GM19455 (cell line): ENCODE results near the gene PRDM16.

Experiments used
- ATAC-seq: cut with Tn5 transposase; IDR thresholded peaks from one replicate; pipeline ENCODE4 v1.9.1; 2021; ENCODE audit not compliant: unreplicated experiment

The PRDM16 gene

DNA sequence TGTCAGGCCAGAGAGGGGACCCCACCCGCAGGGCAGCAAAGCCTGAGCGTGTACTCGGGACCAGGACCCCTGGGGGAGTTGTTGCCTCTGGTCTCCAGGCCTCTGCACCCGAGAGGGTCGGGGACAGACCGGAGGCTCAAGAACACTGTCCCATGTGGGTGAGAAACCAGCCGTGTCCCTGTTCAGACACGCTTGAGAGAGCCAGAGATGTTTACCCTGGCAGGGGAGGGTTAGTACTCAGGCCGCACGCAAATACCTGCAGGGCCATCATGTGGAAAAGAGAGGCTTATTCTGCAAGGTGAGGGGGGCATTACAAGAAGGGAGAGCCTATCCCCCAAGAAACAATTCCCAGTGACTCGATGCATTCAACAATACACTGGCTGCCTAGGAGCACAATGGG, 311.5 kb downstream of the PRDM16 start:
- no peak for ATAC-seq

DNA sequence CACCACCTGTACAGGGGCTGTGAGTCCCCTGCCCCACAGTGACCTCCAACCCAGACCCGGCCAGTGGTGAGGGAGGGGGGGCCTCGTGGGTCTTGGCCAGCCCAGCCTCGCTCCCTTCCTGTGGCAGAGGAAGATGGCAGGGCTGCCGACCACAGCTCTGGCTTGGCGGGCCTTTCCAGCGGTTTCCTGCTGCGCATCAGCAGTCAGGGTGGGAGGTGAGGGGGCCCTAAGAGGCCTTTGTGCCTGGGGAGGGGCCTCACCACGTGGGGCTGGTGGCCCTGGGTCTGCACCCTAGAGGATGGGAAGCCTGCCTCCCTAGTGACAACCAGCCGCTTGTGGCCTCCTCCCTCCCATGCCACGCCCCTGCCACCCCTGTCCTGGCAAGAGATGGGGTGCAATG, 312.9 kb downstream of the PRDM16 start:
- no peak for ATAC-seq

DNA sequence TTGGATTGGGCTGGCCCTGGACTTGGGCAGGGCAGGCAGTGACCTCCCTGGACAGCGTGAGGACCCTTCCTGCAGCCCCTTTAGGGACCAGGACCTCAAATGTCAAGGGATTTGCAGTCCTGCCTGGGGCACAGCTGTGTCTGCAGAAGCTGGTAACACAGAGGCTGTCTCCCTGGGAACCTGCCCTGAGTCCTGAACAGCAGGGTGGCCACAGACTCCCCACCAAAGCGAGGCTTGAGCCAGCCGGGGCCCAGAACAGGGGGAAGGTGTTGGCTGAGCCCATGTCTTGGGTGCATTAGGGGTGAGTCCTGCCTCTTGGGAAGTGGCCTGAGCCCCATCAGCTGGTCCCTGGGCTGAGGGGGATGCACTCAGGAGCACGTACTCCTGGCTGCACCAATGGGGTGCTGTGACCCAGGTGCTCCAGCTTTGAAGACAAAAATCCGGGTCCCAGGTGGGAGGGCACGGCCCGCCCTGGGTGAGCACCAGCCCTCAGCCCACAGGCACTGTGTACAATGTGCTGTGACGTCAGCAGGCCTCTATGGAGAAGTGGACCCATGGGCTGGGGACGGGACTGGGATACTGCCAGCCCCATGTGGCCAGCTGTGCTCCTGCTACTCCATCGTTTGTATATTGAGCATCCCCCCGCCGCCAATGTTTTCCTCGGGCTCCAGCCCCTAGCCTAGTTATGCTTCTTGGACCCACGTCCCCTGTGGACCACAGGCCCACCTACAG, 313.5 kb downstream of the PRDM16 start:
- no peak for ATAC-seq

DNA sequence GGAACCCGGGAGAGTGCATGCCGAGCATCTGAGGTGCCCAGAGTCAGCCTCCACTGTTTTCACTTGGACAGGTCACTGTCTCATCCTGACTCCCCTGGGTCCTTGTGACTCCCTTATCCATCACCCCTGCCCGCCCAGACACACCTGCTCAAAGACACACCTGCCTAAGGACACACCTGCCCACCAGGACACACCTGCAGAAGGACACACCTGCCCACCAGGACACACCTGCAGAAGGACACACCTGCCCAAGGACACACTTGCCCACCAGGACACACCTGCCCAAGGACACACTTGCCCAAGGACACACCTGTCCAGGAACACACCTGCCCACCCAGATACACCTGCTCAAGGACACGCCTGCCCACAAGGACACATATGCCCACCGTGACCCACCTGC, 314.7 kb downstream of the PRDM16 start:
- no peak for ATAC-seq

DNA sequence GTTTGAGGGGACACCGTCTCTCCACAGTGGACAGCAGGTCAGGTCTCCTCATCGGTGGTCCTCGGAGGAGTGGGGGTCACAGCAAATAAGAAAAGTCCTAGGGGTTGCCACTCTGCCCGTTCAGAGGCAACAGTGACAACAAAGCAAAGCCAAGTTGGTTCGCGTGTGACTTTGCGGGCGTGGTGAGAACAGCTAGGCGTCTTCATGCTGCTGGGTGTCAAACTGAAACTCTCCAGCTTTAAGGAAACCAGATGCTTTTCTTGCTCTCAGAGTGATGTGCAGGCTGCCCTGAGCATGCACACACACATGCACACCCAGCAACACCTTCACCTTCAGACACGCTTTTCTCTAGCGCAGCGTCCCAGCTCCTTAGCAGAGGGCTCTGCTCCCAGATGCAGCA, 315.4 kb downstream of the PRDM16 start:
- no peak for ATAC-seq

DNA sequence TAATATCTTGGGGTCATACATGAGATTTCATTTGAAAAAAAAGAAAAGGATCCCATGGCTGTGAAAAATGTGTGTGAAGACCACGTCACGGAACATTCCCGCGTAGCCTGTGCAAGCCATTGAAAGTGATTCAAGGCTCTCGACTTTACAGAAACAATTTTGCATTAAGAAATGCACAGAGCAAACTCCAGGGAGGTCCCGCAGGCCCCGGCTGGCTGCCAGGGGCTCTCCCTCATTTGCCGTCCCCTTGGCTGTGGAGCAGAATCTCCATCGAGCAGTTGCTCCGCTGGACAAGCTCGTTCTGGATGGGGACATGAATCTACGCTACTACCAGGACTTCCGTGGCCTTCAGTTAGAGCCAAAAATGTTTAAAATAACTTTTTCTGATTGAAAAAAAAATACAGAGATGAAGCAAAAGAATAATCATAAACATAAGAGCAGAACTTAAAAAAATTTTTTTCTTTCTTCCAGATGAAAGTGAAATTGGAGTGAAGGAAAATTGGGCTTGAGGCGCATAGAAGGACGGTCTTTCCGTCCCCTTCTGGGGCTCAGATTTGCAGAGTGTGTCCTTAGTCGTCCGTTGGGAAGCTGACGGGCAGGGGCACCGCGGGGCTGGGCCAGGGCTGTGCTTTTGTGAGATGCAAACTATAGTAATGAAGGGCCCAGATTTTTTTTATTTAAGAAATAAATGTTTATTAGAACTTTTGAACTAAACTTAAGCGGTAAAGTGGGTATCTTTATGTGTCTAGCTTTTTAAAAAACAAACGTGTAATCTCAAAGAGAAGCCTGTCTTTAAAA, 317.4 kb downstream of the PRDM16 start:
- ATAC-seq = no peak

DNA sequence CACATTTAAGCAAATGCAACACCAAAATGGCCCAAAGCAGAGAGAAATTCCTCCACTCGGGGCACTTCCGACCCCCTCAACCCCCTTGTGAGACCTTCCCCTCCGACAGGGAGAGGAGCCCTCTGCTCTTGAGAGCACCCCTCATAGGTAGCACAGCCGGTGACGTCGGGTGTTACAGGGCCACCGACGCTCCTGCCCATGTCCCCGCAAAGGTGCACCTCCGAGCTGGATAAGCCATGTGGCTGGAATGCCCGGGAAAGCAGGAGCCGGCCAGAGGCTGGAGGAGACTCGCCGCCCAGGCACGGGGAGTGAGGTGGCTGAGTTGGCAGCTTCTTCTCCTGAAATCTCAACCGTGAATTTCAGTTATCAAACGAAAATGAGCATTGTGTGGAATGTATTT, 318.4 kb downstream of the PRDM16 start:
- ATAC-seq = no peak

DNA sequence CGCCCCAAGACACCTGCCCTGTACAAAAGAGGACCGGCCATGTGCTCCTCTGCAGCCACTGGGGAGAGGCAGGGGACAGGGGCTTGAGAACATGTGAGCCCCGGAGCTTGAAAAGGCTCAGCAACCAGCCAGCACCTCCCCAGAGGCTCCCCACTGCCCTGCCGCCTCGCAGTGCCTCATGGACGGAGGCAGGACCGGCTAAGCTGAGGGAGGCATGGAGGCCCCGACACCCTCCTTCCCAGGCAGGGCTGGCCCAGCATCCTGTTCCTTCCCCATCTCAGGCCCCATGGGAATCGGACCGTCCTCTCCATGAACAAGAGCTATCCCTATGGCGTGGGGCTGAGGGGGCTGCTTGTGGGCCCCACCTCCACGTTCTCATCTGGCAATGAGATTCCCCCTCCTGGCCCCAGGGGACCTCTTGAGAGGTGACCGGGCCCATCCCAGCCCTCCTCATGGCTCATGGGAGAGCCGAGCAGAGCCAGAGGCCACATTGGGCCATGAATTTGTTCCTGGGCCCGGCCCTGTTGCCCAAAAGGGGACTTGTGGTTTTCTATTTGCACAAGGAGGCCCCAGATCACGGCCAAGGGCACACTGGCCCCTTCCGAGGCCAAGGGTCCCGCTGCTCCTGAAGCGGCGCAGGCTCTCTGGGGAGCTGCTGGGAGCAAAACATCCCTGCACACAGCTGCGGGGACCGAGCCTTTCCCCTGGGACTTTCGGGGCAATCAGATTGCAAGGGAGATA, 320.3 kb downstream of the PRDM16 start:
- no peak for ATAC-seq

DNA sequence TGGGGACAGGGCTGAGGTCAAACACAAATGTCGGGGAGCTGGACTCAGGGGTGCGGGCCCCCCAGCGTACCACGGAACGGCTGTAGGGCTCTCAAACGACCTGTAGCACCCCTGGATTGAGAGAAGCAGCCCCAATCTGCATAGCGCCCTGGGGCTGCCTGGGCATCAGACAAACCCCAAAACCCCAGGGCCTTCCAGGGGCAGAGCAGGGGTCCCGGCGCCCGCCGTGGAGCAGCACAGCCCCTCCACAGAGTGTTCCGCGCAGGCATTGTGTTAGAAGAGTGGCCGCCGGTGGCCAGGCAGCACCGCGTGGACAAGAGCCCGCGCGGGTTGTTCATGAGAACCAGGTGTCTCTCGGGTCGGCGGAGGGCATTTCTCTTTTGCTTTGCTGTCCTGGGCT, 321.3 kb downstream of the PRDM16 start:
- ATAC-seq = no peak

DNA sequence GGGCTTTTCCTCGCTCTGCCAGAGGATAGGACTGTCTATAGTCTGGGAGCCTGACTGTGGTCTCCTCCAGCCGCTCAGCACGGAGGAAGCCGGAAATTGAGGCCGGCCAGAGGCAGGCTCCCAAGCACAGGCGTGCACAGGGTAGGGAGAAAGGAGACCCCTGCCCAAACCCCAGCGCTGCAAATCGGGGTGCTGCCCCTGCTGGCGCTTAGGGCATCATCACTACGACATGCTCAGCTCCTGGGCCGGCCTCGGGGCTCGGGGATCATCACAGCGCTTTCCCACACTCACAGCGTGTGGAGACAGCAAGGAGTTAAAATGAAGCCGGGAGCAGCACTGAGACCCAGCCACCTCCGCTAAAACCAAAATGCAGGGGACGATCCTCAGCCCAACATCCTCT, 322.7 kb downstream of the PRDM16 start:
- ATAC-seq = no peak

DNA sequence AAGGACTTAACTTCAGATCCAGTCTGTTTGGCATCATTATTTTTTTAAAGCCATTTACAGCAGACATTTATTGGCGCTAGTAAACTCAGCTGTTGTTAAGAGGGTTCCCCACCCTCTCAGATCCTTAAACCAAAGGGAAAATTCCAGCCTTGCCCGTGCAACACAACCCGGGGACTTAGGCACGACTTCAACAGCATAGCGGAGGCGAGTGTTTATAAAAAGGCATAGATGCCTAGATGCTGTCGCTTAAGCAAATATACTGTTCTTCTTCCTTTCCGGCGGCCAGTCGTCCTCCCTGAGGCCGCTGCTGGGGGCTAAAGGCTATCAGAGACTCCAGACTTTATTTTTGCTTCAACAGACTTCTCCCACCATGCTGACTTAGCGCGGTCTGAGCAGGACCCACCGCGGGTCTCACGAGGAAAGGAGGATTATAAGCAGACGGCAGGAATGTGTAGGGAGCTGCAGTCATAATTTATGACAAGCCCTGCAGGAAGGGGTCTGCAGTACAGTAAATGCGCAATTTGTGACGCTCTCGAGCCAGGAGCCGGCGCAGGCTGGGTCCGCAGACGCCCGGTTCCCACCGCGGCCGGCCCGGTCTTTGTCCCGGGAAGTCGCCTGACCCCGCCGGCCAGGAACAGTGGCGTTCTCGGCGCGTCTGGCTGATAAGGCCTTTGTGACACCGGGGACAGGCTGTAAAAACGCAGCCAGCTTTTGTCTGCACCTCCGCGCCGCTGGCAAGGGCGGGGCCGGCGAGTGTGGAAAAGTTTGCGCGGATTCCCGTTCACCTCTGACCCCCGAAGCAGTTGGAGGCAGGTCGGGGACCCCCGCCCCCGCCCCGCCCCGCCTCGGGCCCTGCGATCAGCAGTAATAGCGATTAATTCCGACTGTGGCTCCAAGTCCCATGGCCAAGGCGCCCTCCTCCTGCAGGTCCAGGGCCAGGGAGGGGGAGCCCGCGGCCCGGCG, 324.3 kb downstream of the PRDM16 start:
- no peak for ATAC-seq

DNA sequence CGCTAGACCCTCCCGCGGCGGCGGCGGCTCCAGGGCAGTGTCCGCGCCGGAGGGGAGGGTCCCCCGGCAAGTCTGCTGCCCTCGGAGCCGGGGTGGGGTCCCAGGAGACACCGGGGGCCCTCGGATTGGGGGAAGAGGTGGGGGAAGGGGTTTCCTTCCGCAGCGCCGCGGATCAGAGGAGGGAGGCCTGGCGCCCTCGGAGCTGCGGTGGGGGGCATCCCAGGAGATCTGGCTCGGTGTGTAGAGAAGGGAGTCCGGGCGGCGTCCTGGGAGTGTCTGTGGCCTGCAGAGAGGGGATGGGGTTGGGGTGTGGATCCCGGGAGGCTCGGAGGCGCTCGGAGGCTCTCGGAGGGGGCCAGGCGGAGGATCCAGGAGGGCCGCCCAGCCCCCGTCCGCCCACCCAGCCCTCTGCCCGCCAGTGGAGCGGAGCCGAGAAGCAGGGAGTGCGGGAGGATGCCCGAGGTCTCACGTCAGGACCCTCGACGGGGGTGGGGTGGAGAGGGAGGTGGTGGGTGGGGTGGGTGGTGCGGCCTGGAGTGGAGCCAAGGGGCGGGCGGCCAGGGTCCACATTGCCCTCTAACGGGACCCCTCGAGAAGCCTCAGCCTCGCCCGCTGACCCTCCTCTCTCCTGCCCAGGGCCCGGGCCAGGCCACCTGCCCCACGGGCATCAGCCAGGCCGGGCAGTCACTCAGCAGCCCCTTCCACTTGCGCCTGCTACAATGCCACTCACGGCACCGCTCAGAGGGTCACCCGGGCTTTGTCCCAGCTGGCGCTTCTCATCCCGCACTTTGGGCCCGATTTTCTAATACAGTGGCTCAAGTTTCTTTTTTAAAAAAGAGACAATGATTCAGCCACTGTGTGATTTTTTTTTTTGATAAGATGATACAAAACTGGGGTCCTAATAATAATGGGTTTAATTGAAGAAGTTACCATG, 325.3 kb downstream of the PRDM16 start:
- ATAC-seq = no peak

DNA sequence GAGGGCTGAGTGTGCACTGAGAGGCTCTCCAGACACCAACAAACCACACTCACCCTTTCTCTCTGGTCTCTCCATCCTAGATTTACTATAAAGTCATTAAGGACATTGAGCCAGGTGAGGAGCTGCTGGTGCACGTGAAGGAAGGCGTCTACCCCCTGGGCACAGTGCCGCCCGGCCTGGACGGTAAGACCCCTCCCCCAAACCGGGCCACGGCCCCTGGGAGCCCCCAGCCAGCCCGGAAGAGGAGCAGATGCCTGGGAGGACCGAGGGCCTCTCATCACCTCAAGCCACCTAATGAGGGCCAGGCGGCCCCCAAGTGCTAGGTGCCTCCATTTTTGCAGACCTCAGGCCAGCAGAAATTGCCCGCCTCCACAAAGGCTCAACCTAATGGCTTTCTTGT, 327.4 kb downstream of the PRDM16 start:
- no peak for ATAC-seq

DNA sequence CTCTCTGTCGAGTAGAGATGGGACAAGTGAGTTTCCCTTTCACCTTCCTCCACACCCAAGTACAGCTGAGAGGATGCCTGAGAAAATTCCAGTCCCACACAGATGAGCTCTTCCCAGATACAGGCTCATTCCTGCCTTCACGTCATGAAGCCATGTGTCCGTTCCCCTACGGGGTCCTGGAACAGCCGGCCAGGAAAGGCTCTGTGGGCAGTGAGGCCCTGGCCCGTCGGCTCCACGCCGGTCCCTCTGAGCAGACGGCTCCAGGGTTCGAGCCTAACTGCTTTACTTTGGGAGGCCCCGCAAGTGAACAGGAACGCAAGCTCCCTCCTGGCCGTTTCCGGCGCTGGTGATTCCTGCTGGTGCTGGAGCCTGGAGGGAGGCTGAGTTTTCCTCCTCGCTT, 328.3 kb downstream of the PRDM16 start:
- no peak for ATAC-seq

DNA sequence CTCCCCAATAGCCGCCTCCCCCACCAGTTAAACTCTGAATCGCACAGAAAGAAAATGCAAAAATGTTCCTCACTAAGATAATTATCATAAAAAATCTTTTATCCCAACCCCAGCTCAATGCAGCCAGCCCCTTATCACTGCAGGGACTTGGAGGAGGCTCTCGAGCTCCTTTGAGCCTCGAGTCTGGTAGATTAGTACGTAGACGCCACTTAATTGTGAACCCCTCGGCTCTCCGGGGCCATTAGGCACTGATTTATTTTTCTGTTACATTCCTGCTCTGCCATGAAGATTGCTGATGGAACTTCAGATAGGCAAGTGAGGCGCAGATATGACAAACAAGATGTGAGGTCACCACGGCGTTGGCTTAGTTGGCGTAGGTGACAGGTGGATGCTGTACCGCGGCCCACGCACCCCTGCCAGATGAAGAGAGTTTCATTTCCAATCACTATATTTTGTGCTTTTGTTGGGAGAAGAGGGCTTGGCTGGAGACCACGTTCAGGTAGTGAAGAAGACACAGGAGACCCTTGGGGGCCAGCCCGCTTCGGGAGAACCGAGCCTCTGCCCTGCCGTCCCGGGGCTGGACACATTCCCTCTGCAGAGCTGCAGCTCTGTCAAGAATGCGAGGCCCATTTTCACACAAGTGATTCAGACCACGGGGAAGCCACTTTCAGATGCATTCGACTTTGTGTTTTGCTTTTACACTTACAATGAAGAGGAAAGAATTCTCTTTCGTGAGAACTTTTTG, 329.6 kb downstream of the PRDM16 start:
- no peak for ATAC-seq

DNA sequence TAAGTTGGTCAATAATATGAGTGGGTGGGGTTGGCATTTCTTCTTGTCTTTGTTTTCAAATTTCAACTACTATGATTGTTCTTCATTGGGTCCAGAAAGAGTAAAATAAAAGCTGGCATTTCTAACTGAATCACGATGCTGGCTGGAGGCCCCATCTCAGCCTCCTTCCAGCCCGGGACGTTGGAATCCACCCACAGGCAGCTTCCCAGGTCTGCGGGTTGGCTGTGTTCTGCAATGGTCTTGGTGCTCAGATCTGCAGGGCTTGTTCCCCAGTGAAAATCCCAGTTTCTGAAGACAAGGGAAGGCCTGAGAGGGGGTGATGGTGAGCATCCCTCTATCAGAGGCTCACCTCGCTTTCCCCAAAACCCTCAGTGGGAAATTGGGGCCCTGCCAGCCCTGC, 330.7 kb downstream of the PRDM16 start:
- ATAC-seq = no peak

DNA sequence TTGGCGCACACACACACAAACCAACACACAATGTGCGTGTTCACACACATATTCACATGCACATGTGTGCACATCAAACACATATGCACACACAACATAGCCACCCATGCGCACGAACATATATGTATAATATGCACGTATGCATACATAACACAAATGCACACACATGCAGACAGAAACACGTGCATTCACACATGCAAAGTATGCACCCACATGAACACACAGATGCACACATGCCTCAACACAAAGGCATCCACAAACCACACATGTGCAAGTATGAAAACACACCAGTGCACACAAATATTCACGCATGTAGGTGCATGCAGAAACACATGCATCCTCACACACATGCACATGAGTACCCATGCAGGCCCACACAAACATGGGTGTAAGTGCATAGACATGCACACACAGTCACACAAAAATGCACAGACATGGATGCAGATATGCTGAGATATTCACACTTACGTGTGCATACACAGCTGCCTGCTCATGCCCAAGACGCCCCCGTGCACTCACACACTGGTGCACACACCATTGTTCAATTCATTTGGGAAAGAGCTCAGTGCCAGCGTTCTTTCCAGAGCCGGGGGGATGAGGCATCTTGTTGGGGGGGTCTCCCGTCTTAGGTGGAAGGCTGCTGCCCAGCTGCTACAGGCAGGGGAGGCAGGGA, 332.7 kb downstream of the PRDM16 start:
- ATAC-seq = no peak

DNA sequence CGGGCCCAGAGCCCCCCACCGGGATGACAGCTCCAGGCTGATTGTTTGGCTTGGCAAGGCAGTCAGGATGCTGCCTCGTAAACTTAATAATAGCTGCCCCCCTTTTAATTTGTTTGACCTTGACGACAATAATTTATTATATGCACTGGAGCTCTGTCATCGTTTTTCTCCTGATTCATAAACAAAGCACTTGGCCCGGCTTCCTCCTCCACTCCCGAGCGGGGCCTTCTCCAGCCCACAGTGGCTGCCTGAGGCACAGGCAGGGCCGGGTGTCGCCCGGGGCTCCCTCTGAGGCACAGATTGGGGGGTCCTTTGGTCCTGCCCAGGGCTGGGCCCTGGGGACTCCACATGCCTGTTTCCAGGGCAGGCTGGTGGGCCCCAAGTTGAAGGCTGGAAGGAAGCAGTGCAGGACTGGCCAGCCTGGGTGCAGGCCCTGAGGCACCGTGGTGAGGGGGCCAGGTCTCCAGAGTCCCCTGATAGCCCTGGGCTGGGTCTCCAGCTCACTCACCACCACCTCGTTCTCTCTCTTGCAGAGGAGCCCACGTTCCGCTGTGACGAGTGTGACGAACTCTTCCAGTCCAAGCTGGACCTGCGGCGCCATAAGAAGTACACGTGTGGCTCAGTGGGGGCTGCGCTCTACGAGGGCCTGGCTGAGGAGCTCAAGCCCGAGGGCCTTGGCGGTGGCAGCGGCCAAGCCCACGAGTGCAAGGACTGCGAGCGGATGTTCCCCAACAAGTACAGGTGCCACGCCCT, 333.4 kb downstream of the PRDM16 start:
- ATAC-seq = no peak
